Hematopoietic multipotent progenitor cell treated with erythropoietin and hydrocortisone succinate and interleukin-3 and kit ligand, for 15 days (in vitro differentiated cells): ENCODE measurements around the gene JPT2.

ENCODE experiments used
- DNase-seq: peaks from one replicate; pipeline ENCODE4 v3.0.0-alpha.2; 2015; ENCODE audit warnings: low spot score

Gene JPT2

GRCh38 chr16:1651974-1652312 lies 26.1 kb upstream of the JPT2 start:
- no peak for DNase-seq

GRCh38 chr16:1653023-1653422 lies 25.1 kb upstream of the JPT2 start:
- DNase-seq: no peak

- DNase-seq: no peak
These were observed 23.4 kb upstream of the JPT2 start for GRCh38 chr16:1654505-1655268.

DNA sequence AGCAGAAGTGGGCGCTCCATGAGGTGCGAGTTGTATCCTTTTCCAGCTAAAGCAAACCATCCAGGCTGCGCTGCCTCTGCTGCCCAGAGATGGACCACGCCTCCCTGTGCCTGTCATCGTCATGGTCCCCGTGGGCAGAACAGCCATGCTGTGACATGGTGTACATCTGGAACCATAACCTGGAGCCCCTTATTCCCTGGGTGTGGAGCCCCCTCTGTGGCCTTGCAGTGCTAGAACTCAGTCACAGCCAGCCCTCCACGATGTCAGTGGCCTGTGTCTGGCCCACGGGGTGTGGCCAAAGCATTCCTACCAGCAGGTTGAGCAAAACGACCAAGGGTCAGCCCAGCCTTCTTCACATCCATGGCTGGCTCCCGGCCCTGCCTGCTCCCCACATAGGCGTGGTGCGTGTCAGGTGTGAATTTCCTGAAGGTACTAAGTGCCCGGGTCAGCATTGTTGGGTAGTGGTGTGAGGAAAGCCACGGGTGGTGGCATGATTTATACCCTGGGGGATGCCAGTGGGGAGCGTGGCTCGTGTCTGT lies 22.7 kb upstream of the JPT2 start:
- no peak for DNase-seq

DNA sequence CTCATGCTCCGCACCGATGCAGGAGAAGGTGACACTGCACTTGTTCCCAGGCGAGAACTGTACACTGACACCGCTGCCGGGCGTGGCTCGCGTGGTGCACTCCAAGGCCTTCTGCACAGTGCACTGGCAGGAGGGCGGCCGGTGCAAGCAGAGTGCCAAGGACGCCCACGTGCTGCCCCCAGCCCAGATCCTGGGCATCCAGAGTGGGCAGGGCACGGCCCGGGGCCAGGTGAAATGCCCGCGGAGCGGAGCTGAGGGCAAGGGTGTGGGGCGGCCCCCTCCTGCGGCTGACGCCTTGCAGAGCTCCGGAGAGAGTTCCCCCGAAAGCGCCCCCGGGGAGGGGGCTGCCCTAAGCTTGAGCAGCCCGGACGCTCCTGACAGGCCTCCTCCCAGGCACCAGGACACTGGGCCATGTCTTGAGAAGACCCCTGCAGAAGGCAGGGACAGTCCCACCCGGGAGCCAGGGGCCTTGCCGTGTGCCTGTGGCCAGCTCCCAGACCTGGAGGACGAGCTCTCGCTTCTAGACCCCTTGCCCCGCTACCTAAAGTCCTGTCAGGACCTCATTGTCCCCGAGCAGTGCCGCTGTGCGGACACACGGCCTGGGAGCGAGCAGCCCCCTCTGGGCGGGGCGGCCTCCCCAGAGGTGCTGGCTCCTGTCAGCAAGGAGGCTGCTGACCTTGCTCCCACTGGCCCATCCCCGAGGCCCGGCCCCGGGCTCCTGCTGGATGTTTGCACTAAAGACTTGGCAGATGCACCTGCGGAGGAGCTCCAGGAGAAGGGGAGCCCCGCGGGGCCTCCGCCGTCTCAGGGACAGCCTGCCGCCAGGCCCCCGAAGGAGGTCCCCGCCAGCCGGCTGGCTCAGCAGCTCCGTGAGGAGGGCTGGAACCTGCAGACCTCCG lies 21.9 kb upstream of the JPT2 start:
- DNase-seq: no peak

DNA sequence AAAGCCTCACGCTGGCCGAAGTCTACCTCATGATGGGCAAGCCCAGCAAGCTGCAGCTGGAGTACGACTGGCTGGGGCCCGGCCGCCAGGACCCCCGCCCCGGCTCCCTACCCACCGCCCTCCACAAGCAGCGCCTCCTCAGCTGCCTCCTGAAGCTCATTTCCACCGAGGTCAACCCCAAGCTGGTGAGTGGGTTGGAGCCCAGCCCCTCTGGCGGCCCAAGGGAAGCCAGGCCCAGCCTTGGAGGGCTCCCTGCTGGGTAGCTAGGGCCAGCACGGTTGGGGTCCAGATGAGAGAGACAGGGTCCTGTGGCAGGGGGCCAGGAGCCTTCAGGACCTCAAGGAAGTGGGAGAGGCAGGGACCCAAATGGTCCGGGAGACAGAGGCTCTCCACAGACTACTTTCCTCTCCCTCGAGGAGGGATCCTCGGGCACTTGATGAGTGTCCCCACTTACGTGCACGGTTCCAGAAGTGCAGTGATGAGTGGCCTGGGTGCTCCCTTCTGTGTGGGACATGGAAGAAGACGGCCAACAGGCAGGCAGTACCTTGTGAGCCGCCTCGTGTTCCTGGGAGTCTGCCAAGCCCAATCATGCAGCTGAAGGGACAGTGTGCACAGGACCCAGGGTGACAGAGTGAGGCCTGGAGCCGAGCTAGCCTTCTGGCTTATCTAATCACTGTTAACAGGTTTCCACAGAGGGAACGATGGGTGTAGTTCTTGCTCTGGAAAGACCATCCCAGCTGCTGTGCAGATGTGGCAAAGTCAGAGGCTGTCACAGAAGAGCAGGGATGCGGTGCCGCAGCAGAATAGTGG lies 21.1 kb upstream of the JPT2 start:
- peak; percentile 68 for DNase-seq

DNA sequence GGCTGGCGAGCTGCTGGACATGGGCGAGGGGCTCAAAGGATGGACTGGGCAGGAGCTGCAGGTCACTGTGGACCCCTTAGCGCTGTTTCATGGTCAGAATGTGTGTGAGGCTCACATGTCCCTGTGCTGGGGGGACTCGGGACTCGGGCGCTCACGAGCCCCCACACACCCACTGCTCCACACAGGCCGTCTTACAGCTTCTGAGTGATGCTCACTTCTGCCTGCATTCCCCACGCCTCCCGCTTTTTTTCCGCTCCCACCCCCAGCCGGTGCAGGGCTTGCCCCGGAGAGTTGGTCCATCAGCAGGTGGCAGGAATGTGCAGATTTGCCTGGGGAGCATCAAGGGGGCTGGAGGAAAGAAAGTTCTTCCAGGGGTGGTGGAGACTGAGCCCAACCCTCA lies 20.2 kb upstream of the JPT2 start:
- DNase-seq: no peak

DNA sequence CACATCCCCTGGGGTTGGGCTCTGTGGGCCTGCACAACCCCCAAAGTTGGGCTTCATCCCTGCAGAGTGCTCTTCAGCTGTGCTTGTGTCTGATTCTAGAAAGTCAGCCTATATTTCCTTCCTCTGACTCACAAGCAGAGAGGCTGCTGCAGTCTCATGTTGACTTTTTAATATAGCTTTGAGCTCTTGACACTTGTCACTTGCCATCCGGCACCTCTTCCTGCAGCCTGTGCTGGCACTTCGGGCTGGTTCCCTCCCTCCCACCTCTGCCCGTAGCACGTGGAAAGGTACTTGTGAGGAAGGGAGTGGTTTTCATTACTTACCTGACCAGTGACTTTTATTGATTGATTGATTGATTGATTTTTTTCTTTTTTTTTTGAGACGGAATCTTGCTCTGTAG lies 19.0 kb upstream of the JPT2 start:
- no peak for DNase-seq

DNA sequence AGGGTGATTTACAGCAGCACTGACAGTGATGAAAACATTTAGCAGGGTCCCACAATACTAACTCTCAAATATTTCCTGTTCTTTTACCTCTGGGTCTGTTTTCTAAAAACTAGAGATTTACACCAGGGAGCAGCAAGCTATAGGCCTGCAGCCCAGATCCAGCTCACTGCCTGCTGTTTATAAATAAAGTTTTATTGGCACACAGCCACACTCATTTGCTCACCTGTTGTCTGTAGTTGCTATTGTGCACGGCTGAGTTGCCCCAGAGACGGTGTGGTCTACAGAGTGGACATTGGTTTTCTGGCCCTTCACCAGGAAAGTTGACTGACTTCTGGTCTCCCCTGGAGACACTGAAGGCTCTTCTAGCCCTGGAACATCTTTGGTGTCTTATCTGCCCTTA lies 16.3 kb upstream of the JPT2 start:
- no peak for DNase-seq

GRCh38 chr16:1662543-1662942 lies 15.5 kb upstream of the JPT2 start:
- DNase-seq: no peak

DNA sequence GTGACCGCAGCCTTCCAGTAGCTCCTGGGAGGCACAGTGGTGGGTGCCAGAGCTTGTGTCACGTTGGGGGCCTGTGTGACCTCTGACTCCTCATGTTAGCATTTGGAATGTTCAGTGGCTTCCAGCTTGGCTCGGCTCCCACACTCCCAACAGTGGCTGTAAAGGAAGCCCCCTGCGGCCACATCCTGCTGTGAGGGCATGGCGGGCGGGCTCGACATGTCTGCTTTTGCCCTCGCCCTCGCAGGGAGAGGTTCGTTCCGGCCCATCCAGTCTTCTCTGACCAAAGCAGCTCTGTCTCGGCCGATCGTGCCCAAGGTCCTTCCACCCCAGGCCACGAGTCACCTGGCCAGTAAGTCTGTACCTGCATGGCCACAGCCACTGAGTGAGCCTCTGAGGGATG lies 12.2 kb upstream of the JPT2 start:
- DNase-seq: no peak

GRCh38 chr16:1666316-1666715 lies 11.8 kb upstream of the JPT2 start:
- no peak for DNase-seq

DNA sequence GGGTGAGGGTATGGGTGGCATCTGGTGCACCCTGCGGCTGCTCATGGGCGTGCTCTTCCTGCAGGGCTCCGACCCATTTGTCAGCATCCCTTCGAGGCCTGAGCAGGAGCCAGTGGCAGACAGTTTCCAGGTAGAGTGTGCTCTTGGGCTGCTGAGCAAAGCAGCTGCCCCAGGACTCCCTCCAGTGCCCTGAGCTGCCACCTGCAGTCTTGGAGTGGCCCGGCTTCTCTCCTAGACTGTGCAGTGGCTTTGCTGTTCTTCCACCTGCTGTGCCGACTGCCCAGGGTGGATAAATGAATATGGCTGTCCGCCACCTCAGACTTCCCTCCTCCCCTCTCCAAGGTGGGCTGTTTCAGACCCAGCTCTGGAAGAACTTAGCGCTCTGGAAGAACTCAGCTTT lies 10.8 kb upstream of the JPT2 start:
- DNase-seq: no peak

DNA sequence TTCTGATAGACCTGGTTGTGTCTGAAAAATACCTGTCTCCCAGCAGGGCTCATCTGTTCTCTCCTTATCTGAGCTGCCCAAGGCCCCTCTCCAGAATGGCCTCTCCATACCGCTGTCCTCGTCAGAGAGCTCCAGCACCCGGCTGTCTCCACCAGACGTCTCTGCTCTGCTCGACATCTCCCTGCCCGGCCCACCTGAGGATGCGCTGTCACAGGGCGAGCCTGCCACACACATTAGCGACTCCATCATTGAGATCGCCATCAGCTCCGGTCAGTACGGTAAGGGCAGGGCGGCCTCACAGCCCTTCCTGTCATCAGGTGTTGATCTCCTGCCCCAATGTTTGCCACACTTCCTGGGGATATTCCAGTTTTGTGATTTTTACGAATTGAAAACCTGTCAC lies 10.2 kb upstream of the JPT2 start:
- no peak for DNase-seq

- no peak for DNase-seq
These were observed 9.3 kb upstream of the JPT2 start for GRCh38 chr16:1668612-1669319.

GRCh38 chr16:1669698-1670097 lies 8.4 kb upstream of the JPT2 start:
- no peak for DNase-seq

- DNase-seq: no peak
These were observed 7.7 kb upstream of the JPT2 start for GRCh38 chr16:1670371-1670770.

DNA sequence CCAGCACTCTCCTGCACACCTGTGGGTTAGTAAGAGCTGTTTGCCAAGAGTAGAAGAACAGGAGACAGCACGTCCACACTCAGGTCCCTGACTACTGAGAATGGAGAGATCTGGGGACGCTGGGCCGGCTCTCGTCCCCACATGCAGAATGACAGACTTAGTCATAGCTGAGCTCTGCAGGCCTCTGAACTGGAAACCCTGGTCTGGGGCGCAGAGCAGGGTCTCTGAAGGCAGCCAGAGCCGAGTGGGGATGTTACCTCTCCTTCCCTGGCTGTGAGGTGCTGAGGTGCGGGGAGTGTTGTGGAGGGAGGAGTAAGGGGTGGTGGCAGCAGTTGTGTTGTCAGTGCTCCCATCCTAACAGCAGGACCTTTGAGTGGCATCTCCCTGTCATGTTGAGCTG lies 7.2 kb upstream of the JPT2 start:
- DNase-seq: no peak

DNA sequence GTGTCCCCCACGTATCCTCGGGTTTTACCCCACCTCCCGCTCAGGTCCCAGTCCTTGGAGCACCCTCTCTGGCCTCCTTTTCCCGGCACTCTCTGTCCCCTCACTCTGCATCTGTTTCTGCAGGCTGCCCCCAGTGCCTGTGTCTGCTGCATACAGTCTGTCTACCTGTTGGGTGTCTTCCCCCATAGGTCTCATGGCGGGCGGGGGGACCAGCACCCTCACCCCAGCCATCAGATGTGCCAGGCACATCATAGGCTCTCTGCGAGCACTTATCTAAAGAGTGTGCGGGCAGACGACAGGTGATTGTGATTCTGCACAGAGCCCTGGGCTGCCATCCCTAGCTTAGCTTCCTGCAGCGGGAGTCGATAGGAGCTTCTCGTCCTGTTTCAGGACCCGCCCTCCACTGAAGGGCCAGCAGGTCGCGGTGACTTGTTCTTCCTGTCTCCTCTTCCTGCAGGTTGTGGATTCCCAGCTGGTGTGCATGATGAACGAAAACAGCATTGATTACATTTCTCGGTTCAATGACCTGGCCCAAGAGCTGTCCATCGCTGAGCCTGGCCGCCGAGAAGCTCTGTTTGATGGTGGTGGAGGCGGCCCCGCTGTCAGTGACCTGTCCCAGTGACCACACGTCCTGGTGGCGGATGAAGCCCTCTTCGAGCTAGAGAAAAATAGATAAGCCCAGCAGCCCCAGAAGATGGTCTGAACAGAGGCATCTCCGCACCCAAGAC lies 4.5 kb upstream of the JPT2 start:
- no peak for DNase-seq

GRCh38 chr16:1674306-1674705 lies 3.8 kb upstream of the JPT2 start:
- DNase-seq: no peak
